Measurements from ENCODE around the gene DPH6. TPM values are rescaled to one million over a fixed set of nuclear protein-coding genes. Genes with fewer than 3 reads are reported as not detected.

The DPH6 gene
- total RNA-seq, 1 experiment from 2014 or later: 25.7 TPM

DNA sequence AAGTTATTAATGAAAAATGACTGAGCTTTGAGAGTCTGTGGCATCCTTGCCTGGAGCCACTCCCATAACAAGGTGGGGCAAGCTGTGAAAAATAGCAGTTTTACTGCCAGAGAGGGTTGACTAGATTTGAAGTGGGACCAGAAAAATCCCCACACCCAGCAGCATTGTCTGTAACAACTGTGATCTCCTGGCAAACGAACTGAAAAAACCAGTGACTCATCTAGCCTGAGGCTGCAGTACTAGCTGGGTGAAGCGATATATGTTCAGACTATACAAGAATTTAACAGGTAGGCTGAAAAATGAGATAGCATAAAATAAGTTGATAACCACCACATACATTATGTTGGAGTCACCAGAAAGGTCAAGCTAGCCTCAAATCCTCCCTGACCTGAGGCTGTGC lies 64.0 kb downstream of the DPH6 start:
- no TSS peak for BruUV-seq (replicated peaks)
- no peak overlapping the region for H3K27ac ChIP-seq (ENCODE audit: low read depth, low read length, poor library complexity, severe bottlenecking)
- H3K9me3 ChIP-seq (ENCODE audit: low read depth, low read length, poor library complexity, severe bottlenecking): peaks cover 9% of the 10 kb centered on the region
- H3K4me1 ChIP-seq (ENCODE audit: insufficient read depth, low read length, poor library complexity, severe bottlenecking): peaks cover 16% of the 10 kb centered on the region
- peak; percentile 57 for DNase-seq (ENCODE audit: low spot score)
- POLR2A ChIA-PET (ENCODE audit: low non-redundant PET): no interaction called here
- no peak overlapping the region for H3K4me3 ChIP-seq (ENCODE audit: low read depth, low read length, poor library complexity, severe bottlenecking)
- TF ChIP-seq, protein P1, sequence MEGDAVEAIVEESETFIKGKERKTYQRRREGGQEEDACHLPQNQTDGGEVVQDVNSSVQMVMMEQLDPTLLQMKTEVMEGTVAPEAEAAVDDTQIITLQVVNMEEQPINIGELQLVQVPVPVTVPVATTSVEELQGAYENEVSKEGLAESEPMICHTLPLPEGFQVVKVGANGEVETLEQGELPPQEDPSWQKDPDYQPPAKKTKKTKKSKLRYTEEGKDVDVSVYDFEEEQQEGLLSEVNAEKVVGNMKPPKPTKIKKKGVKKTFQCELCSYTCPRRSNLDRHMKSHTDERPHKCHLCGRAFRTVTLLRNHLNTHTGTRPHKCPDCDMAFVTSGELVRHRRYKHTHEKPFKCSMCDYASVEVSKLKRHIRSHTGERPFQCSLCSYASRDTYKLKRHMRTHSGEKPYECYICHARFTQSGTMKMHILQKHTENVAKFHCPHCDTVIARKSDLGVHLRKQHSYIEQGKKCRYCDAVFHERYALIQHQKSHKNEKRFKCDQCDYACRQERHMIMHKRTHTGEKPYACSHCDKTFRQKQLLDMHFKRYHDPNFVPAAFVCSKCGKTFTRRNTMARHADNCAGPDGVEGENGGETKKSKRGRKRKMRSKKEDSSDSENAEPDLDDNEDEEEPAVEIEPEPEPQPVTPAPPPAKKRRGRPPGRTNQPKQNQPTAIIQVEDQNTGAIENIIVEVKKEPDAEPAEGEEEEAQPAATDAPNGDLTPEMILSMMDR (conservative IDR thresholded peaks at IDR 0.05; ENCODE audit: low read depth, low read length): no peak
- no peak for TF ChIP-seq EZH2 (IDR thresholded peaks at IDR 0.05; ENCODE audit: borderline replicate concordance, low read depth, low read length, poor library complexity, severe bottlenecking)
- H3K27me3 ChIP-seq (replicated peaks; ENCODE audit: insufficient read depth, low read depth, low read length, poor library complexity): no peaks in the 10 kb centered on the region
- intact Hi-C loops (cut with micrococcal nuclease; ENCODE audit: unreplicated experiment): no loop called here
- CTCF ChIA-PET: no interaction called here
- no peaks in the 10 kb centered on the region for H3K36me3 ChIP-seq (ENCODE audit: insufficient read depth, low read length, poor library complexity, severe bottlenecking)

DNA sequence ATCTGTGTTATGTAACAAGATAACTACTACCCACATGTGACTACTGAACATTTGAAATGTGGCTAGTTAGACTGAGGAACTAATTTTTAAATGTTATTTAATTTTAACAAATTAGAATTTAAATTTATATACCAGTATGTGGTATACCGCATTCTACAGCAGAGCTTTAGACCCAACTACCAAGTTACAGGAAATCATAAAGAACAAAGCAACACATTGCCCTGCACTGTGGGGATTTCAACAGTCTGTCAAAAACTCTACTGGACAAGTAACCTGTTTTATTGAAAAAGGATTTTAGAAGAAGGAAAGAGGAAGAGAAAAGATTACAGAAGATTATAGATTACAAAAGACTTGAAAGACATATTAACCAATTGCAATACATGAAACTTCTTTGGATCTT lies 64.9 kb downstream of the DPH6 start:
- ChIA-PET CTCF (no interaction called here), POLR2A (ENCODE audit: low non-redundant PET) (no interaction called here)
- Histone ChIP-seq H3K4me3 (ENCODE audit: low read depth, low read length, poor library complexity, severe bottlenecking) (no peak overlapping the region), H3K36me3 (ENCODE audit: insufficient read depth, low read length, poor library complexity, severe bottlenecking) (no peaks in the 10 kb centered on the region), H3K4me1 (ENCODE audit: insufficient read depth, low read length, poor library complexity, severe bottlenecking) (peaks cover 16% of the 10 kb centered on the region), H3K9me3 (ENCODE audit: low read depth, low read length, poor library complexity, severe bottlenecking) (peaks cover under 1% of the 10 kb centered on the region), H3K27ac (ENCODE audit: low read depth, low read length, poor library complexity, severe bottlenecking) (no peak overlapping the region), H3K27me3 (replicated peaks; ENCODE audit: insufficient read depth, low read depth, low read length, poor library complexity) (no peaks in the 10 kb centered on the region)
- TF ChIP-seq, protein P1 (conservative IDR thresholded peaks at IDR 0.05; ENCODE audit: low read depth, low read length): no peak
- TF ChIP-seq EZH2 (IDR thresholded peaks at IDR 0.05; ENCODE audit: borderline replicate concordance, low read depth, low read length, poor library complexity, severe bottlenecking): no peak
- no TSS peak for BruUV-seq (replicated peaks)
- DNase-seq (ENCODE audit: low spot score): no peak
- intact Hi-C loops (cut with micrococcal nuclease; ENCODE audit: unreplicated experiment): no loop called here

DNA sequence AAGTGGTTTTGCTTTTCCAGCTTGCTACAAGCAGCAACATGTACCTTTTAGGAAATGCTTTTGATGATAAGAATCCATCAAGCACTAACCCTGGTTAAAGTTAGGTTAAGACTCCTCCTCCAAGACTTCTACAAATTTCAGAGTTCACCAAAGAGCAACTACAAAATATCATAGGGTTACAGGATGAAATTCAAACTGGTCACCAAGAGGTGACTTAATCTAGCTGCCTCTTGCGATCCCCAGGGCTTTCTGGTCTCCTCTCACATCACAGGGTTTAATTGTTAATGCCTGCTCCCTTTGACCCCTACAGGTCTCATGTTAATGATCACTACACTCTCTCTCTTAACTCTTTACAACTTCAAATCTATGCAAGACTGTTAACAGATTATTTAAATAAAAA lies 66.5 kb downstream of the DPH6 start:
- no peaks in the 10 kb centered on the region for H3K27me3 ChIP-seq (replicated peaks; ENCODE audit: insufficient read depth, low read depth, low read length, poor library complexity)
- ChIA-PET POLR2A (ENCODE audit: low non-redundant PET) (no interaction called here), CTCF (no interaction called here)
- BruUV-seq (replicated peaks): no TSS peak
- H3K9me3 ChIP-seq (ENCODE audit: low read depth, low read length, poor library complexity, severe bottlenecking): no peaks in the 10 kb centered on the region
- TF ChIP-seq, protein P1 (conservative IDR thresholded peaks at IDR 0.05; ENCODE audit: low read depth, low read length): no peak
- TF ChIP-seq EZH2 (IDR thresholded peaks at IDR 0.05; ENCODE audit: borderline replicate concordance, low read depth, low read length, poor library complexity, severe bottlenecking): no peak
- peaks cover 16% of the 10 kb centered on the region for H3K4me1 ChIP-seq (ENCODE audit: insufficient read depth, low read length, poor library complexity, severe bottlenecking)
- no peak for DNase-seq (ENCODE audit: low spot score)
- no peak overlapping the region for H3K4me3 ChIP-seq (ENCODE audit: low read depth, low read length, poor library complexity, severe bottlenecking)
- no peak overlapping the region for H3K27ac ChIP-seq (ENCODE audit: low read depth, low read length, poor library complexity, severe bottlenecking)
- H3K36me3 ChIP-seq (ENCODE audit: insufficient read depth, low read length, poor library complexity, severe bottlenecking): no peaks in the 10 kb centered on the region
- intact Hi-C loops (cut with micrococcal nuclease; ENCODE audit: unreplicated experiment): no loop called here

Data from A673 (cell line).